ENCODE results near the gene PCDHGA12. TPM values are rescaled to one million over a fixed set of nuclear protein-coding genes. Genes with fewer than 3 reads are reported as not detected.

The PCDHGA12 gene
- polyA plus RNA-seq, 1 donor (not counting 4 experiments of a cell fraction or from before 2014, with no cell fraction given) = 0.69 TPM

DNA sequence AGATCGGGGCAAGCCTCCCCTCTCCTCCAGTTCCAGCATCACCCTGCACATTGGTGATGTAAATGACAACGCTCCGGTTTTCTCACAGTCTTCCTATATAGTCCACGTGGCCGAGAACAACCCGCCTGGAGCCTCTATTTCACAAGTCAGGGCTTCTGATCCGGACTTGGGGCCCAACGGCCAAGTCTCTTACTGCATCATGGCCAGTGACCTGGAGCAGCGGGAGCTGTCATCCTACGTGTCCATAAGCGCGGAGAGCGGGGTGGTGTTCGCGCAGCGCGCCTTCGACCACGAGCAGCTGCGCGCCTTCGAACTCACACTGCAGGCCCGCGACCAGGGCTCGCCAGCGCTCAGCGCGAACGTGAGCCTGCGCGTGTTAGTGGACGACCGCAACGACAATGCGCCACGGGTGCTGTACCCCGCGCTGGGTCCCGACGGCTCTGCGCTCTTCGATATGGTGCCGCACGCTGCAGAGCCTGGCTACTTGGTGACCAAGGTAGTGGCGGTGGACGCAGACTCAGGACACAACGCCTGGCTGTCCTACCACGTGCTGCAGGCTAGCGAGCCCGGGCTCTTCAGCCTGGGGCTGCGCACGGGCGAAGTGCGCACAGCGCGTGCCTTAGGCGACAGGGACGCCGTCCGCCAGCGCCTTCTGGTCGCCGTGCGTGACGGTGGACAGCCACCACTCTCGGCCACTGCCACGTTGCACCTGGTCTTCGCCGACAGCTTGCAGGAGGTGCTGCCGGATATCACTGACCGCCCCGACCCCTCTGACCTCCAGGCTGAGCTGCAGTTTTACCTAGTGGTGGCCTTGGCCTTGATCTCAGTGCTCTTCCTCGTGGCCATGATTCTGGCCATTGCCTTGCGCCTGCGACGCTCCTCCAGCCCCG, 40.9 kb upstream of the PCDHGA12 start:
- H3K4me3 ChIP-seq (ENCODE audit: control insufficient read depth in 2 of 3, extremely low read depth in 1 of 3, insufficient read depth in 2 of 3, low read depth in 1 of 3, low read length in 3 of 3) = no peak overlapping the region
- FAIRE-seq (no peak), DNase-seq (ENCODE audit: low read depth, low spot score) (no peak)
- H3K79me2 ChIP-seq (ENCODE audit: control insufficient read depth, insufficient read depth, low read length) = no peaks in the 10 kb centered on the region
- no peaks in the 10 kb centered on the region for H4K20me1 ChIP-seq (ENCODE audit: control insufficient read depth, extremely low read depth, insufficient read depth, low read length)
- no peaks in the 10 kb centered on the region for H3K4me1 ChIP-seq (ENCODE audit: control insufficient read depth, extremely low read depth, insufficient read depth, low read length)
- dilution Hi-C loops (cut with MboI; ENCODE audit: extremely low pct_ligation_motif_present, low sequenced_read_pairs) = no loop called here
- no peaks in the 10 kb centered on the region for H3K36me3 ChIP-seq (ENCODE audit: control insufficient read depth in 2 of 2, extremely low read depth in 1 of 2, insufficient read depth in 2 of 2, low read length in 2 of 2)
- H3K27ac ChIP-seq (ENCODE audit: control insufficient read depth, insufficient read depth, low read length) = no peak overlapping the region
- H3K9me3 ChIP-seq (ENCODE audit: control insufficient read depth, low read depth, low read length) = peaks cover 27% of the 10 kb centered on the region
- H3K4me2 ChIP-seq (ENCODE audit: control insufficient read depth, extremely low read depth, insufficient read depth, low read depth, low read length) = no peak overlapping the region
- TF ChIP-seq CTCF (optimal IDR thresholded peaks at IDR 0.05 in 1 of 3, IDR thresholded peaks at IDR 0.05 in 1 of 3, conservative IDR thresholded peaks at IDR 0.05 in 1 of 3; ENCODE audit: extremely low read depth in 1 of 3, insufficient read depth in 2 of 3, low read length in 3 of 3) (no peak), EZH2 (IDR thresholded peaks at IDR 0.05; ENCODE audit: low read length) (no peak)
- H2AFZ ChIP-seq (ENCODE audit: control insufficient read depth, low read length) = no peak overlapping the region
- H3K9ac ChIP-seq (ENCODE audit: control insufficient read depth, extremely low read depth, insufficient read depth, low read length) = no peak overlapping the region
- peaks cover 11% of the 10 kb centered on the region for H3K27me3 ChIP-seq (ENCODE audit: control insufficient read depth, extremely low read depth, insufficient read depth, low read length)
- no peaks in the 10 kb centered on the region for H3K9me1 ChIP-seq (ENCODE audit: control insufficient read depth, extremely low read depth, insufficient read depth, low read length)

GRCh38 chr5:141392429-141393198, 37.7 kb upstream of the PCDHGA12 start, which contains the start of gene PCDHGA8:
Gene PCDHGA8 (plus strand): TSS chr5:141392633. CDS start chr5:141392814, 181 bp downstream.
- H4K20me1 ChIP-seq (ENCODE audit: control insufficient read depth, extremely low read depth, insufficient read depth, low read length) = no peaks in the 10 kb centered on the region
- no peak for FAIRE-seq
- dilution Hi-C loops (cut with MboI; ENCODE audit: extremely low pct_ligation_motif_present, low sequenced_read_pairs) = no loop called here

More at GRCh38 chr5:141392429-141393198, 37.7 kb upstream of the PCDHGA12 start, which contains the start of gene PCDHGA8:
- TF ChIP-seq CTCF (optimal IDR thresholded peaks at IDR 0.05 in 1 of 3, IDR thresholded peaks at IDR 0.05 in 1 of 3, conservative IDR thresholded peaks at IDR 0.05 in 1 of 3; ENCODE audit: extremely low read depth in 1 of 3, insufficient read depth in 2 of 3, low read length in 3 of 3) = peak in 1 of 3 experiments; percentile 4
- no peak for TF ChIP-seq EZH2 (IDR thresholded peaks at IDR 0.05; ENCODE audit: low read length)
- H3K9me1 ChIP-seq (ENCODE audit: control insufficient read depth, extremely low read depth, insufficient read depth, low read length) = no peaks in the 10 kb centered on the region
- peaks cover 11% of the 10 kb centered on the region for H3K27me3 ChIP-seq (ENCODE audit: control insufficient read depth, extremely low read depth, insufficient read depth, low read length)
- DNase-seq (ENCODE audit: low read depth, low spot score) = no peak
- no peaks in the 10 kb centered on the region for H3K4me1 ChIP-seq (ENCODE audit: control insufficient read depth, extremely low read depth, insufficient read depth, low read length)
- H3K4me3 ChIP-seq (ENCODE audit: control insufficient read depth in 2 of 3, extremely low read depth in 1 of 3, insufficient read depth in 2 of 3, low read depth in 1 of 3, low read length in 3 of 3) = no peak within 1 kb of the TSS
- no peaks in the 10 kb centered on the region for H3K79me2 ChIP-seq (ENCODE audit: control insufficient read depth, insufficient read depth, low read length)
- no peaks in the 10 kb centered on the region for H3K36me3 ChIP-seq (ENCODE audit: control insufficient read depth in 2 of 2, extremely low read depth in 1 of 2, insufficient read depth in 2 of 2, low read length in 2 of 2)
- H3K27ac ChIP-seq (ENCODE audit: control insufficient read depth, insufficient read depth, low read length) = no peak within 1 kb of the TSS
- no peak within 1 kb of the TSS for H3K4me2 ChIP-seq (ENCODE audit: control insufficient read depth, extremely low read depth, insufficient read depth, low read depth, low read length)
- H3K9me3 ChIP-seq (ENCODE audit: control insufficient read depth, low read depth, low read length) = peaks cover 29% of the 10 kb centered on the region
- no peak within 1 kb of the TSS for H2AFZ ChIP-seq (ENCODE audit: control insufficient read depth, low read length)
- no peak within 1 kb of the TSS for H3K9ac ChIP-seq (ENCODE audit: control insufficient read depth, extremely low read depth, insufficient read depth, low read length)
